Measurements from ENCODE around the gene GPR146.

DNA sequence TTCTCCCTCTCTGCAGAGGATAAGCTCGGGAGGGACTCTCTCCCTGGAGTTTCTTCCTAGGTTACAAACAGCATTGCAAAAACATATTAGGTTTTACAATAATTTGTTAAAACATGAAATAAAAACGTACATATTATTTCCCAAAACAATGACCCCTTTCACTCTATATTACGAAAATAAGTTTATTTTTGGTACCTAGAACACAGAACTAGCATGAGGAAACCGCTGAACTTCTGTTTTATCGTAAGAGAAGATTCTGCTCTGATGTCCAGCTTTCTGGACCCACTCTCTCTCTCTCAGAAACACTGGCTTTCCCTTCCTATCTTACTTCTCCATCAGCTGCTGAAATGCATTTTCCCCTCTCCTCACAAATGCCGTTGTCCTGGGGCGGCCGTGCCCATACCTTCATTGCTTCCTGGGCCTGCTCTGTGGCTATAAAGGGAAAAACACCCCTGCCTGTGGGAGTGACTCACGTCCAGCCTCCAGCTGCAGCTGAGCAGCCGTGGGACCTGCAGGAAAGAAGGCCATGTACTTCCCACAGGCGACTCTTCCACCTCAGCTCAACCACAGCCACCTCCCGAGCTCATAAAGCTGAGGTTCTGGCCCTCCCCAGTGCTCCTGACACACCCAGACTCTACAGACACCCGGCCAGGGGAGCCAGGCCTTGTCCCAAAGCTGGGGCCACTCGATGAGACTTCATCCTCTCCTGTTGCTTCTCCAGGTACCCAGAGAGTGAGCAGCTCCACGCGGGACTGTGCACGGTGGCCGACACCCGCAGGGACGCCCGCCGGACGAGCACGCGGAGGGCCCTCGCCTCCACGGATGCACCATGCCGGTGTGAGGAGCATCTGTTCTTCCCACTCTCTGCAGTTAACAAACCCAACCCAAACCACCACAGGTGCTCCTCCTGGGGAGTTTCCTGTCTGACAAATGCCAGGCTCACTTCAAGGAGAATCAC lies 46.6 kb downstream of the GPR146 start:
- TF ChIP-seq, protein P1, sequence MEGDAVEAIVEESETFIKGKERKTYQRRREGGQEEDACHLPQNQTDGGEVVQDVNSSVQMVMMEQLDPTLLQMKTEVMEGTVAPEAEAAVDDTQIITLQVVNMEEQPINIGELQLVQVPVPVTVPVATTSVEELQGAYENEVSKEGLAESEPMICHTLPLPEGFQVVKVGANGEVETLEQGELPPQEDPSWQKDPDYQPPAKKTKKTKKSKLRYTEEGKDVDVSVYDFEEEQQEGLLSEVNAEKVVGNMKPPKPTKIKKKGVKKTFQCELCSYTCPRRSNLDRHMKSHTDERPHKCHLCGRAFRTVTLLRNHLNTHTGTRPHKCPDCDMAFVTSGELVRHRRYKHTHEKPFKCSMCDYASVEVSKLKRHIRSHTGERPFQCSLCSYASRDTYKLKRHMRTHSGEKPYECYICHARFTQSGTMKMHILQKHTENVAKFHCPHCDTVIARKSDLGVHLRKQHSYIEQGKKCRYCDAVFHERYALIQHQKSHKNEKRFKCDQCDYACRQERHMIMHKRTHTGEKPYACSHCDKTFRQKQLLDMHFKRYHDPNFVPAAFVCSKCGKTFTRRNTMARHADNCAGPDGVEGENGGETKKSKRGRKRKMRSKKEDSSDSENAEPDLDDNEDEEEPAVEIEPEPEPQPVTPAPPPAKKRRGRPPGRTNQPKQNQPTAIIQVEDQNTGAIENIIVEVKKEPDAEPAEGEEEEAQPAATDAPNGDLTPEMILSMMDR (IDR thresholded peaks at IDR 0.05): no peak
- TF ChIP-seq EP300 (IDR thresholded peaks at IDR 0.05): no peak
